LNCaP clone FGC (cell line): ENCODE data around the gene OXER1.

ENCODE experiments used
- DNase-seq: peaks from one replicate; pipeline ENCODE4 v3.0.0-alpha.2; 2011; ENCODE audit warnings: low read depth
- H3K4me3 ChIP-seq: 2 replicates; pipeline ENCODE4 v1.5.1; 2011; ENCODE audit warnings: mild to moderate bottlenecking, low read depth, low read length, control low read depth
- TF ChIP-seq, protein P1 (sequence below): IDR thresholded peaks from 2 replicates; pipeline ENCODE4 v1.5.1; 2012; ENCODE audit warnings: mild to moderate bottlenecking; ENCODE audit not compliant: control insufficient read depth, insufficient read depth; ENCODE audit errors: extremely low read depth

OXER1 gene

DNA sequence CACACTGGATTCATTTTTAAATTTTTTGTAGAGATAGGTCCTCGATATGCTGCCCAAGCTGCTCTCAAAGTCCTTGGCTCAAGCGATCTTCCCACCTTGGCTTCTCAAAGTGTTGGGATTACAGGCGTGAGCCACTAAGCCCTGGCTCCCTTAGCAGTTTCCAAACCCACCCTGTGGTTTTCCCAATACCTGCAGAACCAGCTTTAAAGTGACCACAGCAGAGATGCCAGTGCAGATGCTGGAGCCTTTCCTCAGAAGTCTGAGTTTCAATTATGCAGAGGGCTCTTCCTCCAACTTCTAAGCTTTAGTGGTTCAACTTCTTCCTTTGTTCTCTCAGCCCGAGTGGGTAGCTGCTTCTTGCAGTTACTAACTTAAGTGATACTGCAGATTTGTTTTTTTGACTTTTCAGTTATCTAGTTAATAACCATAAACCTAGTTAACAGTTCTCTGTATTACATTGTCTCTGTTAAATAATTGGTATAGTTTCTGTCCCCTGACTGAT, 36.6 kb upstream of the OXER1 start:
- TF ChIP-seq, protein P1, sequence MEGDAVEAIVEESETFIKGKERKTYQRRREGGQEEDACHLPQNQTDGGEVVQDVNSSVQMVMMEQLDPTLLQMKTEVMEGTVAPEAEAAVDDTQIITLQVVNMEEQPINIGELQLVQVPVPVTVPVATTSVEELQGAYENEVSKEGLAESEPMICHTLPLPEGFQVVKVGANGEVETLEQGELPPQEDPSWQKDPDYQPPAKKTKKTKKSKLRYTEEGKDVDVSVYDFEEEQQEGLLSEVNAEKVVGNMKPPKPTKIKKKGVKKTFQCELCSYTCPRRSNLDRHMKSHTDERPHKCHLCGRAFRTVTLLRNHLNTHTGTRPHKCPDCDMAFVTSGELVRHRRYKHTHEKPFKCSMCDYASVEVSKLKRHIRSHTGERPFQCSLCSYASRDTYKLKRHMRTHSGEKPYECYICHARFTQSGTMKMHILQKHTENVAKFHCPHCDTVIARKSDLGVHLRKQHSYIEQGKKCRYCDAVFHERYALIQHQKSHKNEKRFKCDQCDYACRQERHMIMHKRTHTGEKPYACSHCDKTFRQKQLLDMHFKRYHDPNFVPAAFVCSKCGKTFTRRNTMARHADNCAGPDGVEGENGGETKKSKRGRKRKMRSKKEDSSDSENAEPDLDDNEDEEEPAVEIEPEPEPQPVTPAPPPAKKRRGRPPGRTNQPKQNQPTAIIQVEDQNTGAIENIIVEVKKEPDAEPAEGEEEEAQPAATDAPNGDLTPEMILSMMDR: no peak
- no peak overlapping the region for H3K4me3 ChIP-seq
- no peak for DNase-seq

DNA sequence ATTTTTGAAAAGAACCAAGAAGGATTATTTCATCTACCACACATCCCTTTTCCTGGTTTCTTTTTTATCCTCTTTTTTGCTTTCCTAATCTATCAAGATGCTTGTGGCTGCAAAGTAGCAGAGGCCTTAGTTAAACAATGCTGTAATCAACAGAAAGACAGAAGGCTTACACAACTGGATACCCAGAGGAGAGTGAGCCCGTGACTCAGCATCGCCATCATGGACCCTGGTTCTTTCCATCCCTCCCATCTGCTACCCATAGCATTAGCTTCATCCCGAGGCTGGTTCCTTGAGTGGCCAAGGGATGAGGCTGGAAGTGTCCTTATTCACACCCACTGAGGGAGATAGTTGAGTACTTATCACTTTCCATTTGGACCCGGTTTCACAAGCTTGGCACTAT, 35.9 kb upstream of the OXER1 start:
- TF ChIP-seq, protein P1: no peak
- DNase-seq: no peak
- H3K4me3 ChIP-seq: no peak overlapping the region

DNA sequence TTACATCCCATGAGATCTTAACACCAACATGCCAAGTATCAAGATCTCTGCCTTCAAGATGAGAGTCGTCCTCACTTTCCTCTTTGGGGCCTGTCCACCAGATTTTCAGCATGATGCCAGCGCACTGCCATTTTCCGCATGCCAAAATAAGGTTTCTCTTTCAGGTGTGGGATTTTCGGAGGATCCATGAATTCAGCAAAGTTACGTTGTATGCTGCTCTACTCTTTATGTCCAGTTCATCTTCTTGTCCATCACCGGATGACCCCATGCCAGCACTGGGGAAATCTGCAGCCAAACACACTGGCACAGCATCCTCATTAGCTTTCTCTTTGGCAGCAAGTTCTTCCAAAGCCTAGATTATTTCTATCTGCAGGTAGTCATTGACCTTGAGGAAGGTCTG, 33.3 kb upstream of the OXER1 start:
- H3K4me3 ChIP-seq: no peak overlapping the region
- no peak for DNase-seq
- TF ChIP-seq, protein P1: no peak

DNA sequence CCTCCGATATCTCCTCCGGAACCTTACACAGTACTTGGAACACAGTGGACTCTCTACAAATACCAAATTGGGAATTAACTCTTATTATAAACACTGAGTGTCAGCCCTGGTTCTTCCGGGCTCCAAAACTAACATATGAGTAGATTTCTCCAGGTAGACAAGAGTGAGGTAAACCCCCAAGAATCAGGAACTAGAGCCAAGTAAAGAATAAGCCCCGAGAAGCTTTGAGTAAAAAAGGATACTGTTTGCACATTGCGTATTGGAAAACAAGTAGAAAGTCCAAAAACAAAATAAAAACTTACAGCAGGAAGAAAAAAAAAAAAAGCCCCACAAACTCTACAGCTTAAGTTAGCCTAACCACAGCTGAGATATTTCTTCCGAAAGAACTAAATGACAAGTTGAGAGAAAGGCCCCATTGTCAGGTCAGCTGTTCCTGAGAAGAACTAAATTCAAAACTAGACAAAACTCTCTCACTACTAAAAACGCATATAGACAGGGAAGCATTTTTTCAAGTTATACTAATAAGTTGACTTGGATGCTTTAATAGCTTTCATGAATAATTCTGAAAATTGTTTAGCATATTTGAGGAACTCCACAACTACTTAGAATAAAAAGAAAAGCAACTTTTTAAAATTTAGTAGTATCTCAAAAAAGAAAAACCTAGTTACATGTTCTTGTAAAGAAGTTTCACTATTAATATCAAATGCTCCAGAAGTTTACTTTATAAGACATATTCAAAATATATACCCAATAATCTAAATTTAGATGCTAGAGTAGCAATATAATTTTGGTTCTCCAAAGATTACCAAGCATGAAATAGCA, 32.7 kb upstream of the OXER1 start:
- TF ChIP-seq, protein P1: no peak

DNA sequence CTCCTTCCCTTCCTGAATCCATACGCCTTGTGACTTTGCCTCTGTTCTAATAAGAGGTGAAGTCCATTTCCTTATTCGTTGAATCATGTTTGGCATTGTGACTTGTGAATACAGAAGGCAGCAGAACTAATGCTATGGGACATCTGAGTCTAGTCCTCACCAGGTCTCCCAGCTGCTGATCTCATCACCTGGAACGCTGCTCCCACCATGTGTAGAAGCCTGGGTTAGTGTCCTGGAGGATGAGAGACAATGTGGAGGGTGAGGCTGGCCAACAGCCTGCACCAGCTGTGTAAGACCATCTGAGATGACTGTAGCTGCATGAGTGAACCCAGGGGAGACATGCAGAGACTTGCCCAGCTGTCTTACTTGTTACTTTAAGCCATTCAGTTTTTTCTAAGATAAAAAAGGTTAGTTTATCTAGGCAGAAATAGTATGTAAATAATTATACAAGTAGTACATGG, 31.9 kb upstream of the OXER1 start:
- no peak for DNase-seq
- TF ChIP-seq, protein P1: no peak
- H3K4me3 ChIP-seq: no peak overlapping the region

More for the DNA sequence above, 32.7 kb upstream of the OXER1 start:
- no peak overlapping the region for H3K4me3 ChIP-seq
- no peak for DNase-seq

DNA sequence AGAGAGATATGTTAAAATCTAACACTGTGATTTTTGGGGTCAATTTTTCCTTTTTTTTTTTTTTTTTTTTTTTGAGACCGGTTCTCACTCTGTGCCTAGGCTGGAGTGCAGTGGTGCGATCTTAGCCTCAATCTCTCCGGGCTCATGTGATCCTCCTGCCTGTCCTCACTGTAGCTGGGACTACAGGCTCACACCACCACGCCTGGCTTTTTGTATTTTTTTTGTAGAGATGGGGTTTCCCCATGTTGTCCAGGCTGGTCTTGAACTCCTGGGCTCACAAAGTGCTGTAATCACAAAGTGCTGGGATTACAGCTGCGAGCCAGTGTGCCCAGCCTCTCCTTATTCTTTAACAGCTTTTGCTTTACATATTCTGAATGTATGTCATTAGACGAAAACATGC, 31.3 kb upstream of the OXER1 start:
- no peak overlapping the region for H3K4me3 ChIP-seq
- TF ChIP-seq, protein P1: no peak
- no peak for DNase-seq
